Measurements from ENCODE around the gene SMIM22. TPM values are rescaled to one million over a fixed set of nuclear protein-coding genes. Genes with fewer than 3 reads are reported as not detected.

SMIM22 gene
- total RNA-seq, 1 donor from 2014 or later, result not detected

DNA sequence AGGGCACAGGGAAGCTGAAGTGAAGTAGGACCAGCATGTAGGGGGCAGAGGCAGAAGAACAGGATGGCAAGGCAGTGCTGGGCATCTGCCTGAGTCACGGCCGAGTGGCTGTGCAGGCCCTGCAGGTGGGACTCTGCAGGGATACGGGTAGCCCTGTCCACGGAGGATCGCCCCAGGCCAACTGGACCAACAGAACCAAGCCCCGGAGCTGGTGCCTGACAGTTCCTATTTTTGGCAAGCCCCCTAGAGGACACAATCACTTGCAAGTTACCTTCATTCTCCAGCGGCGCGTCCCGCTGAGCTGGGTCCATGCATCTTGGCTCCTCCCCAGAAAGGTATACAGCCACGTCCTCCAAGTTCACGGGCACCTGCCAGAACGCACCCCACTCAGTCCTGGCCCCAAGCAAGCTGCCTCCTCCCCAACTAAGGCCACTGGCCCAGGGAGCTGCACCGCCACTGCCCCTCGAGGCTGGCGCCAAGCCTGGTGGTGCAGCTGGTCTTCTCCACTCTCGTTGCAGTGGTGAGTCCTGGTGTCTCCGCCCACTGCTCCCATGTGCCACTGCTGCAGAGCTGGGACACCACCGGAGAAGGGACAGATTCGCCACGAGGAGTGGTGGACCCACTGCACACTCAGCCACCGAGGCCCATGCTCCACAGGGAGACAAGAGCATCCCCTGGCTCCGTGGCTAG lies 34.8 kb upstream of the SMIM22 start:
- no peak overlapping the region for H3K27ac Mint-ChIP-seq (ENCODE audit: unreplicated experiment)
- peaks cover 14% of the 10 kb centered on the region for H3K36me3 ChIP-seq (ENCODE audit: insufficient read depth, low read length)
- FAIRE-seq, result no peak

DNA sequence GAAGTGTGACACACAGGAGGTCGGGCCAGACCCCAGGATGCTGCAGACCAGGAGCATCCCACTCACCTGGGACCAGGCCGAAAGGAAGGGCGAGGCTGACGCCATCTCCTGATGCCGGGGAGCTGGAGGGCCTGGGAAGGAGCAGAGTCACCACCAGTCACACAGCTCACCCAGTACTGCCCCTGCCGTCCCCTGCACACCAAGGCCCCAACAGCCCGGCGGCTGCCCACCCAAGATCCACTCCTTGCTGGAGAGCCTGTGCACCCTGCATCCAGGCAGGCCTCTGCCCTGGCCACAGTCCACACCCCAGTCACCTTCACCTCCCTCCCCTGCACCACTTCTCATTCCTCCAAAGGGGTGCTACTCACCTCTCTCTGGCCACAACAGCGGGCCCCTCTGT lies 33.0 kb upstream of the SMIM22 start:
- FAIRE-seq (no peak), DNase-seq (ENCODE audit: low read depth) (no peak)
- H3K4me1 Mint-ChIP-seq (ENCODE audit: low read depth, unreplicated experiment), result peaks cover 8% of the 10 kb centered on the region
- no peaks in the 10 kb centered on the region for H3K27me3 Mint-ChIP-seq (ENCODE audit: low read depth, unreplicated experiment)
- Histone ChIP-seq H4K20me1 (ENCODE audit: insufficient read depth, low read length) (peaks cover 23% of the 10 kb centered on the region), H2AFZ (ENCODE audit: low read depth, low read length) (no peak overlapping the region), H3K36me3 (ENCODE audit: insufficient read depth, low read length) (peaks cover 9% of the 10 kb centered on the region), H3K79me2 (ENCODE audit: insufficient read depth, low read length) (peaks cover 35% of the 10 kb centered on the region), H3K4me1 (ENCODE audit: insufficient read depth, low read length) (peaks cover 7% of the 10 kb centered on the region), H3K9me3 (ENCODE audit: insufficient read depth, low read depth, low read length) (no peaks in the 10 kb centered on the region), H3K27ac (ENCODE audit: low read depth, low read length) (no peak overlapping the region), H3K4me2 (ENCODE audit: low read length) (no peak overlapping the region), H3K9ac (ENCODE audit: low read length) (no peak overlapping the region), H3K4me3 (ENCODE audit: insufficient read depth, low read depth, low read length) (no peak overlapping the region), H3K27me3 (ENCODE audit: insufficient read depth, low read length) (no peaks in the 10 kb centered on the region)
- no peaks in the 10 kb centered on the region for H3K9me3 Mint-ChIP-seq (ENCODE audit: unreplicated experiment)
- no peak for TF ChIP-seq EZH2 (IDR thresholded peaks at IDR 0.05; ENCODE audit: insufficient read depth, low read length)
- H3K27ac Mint-ChIP-seq (ENCODE audit: unreplicated experiment), result peak overlapping the region; percentile 18
- peaks cover 31% of the 10 kb centered on the region for H3K36me3 Mint-ChIP-seq (ENCODE audit: low read depth, unreplicated experiment)
- no peak overlapping the region for H3K4me3 Mint-ChIP-seq (ENCODE audit: unreplicated experiment)

More for the DNA sequence above, 34.8 kb upstream of the SMIM22 start:
- Mint-ChIP-seq H3K36me3 (ENCODE audit: low read depth, unreplicated experiment) (peaks cover 39% of the 10 kb centered on the region), H3K4me1 (ENCODE audit: low read depth, unreplicated experiment) (no peaks in the 10 kb centered on the region), H3K27me3 (ENCODE audit: low read depth, unreplicated experiment) (no peaks in the 10 kb centered on the region), H3K4me3 (ENCODE audit: unreplicated experiment) (peak overlapping the region; percentile 31), H3K9me3 (ENCODE audit: unreplicated experiment) (peaks cover 2% of the 10 kb centered on the region)
- Histone ChIP-seq H3K79me2 (ENCODE audit: insufficient read depth, low read length) (peaks cover 21% of the 10 kb centered on the region), H3K27ac (ENCODE audit: low read depth, low read length) (no peak overlapping the region), H3K9me3 (ENCODE audit: insufficient read depth, low read depth, low read length) (no peaks in the 10 kb centered on the region), H3K27me3 (ENCODE audit: insufficient read depth, low read length) (no peaks in the 10 kb centered on the region), H4K20me1 (ENCODE audit: insufficient read depth, low read length) (peaks cover 29% of the 10 kb centered on the region), H3K4me2 (ENCODE audit: low read length) (no peak overlapping the region), H3K9ac (ENCODE audit: low read length) (no peak overlapping the region), H3K4me1 (ENCODE audit: insufficient read depth, low read length) (no peaks in the 10 kb centered on the region), H3K4me3 (ENCODE audit: insufficient read depth, low read depth, low read length) (no peak overlapping the region), H2AFZ (ENCODE audit: low read depth, low read length) (no peak overlapping the region)
- TF ChIP-seq EZH2 (IDR thresholded peaks at IDR 0.05; ENCODE audit: insufficient read depth, low read length), result no peak
- TF ChIP-seq, protein P1, sequence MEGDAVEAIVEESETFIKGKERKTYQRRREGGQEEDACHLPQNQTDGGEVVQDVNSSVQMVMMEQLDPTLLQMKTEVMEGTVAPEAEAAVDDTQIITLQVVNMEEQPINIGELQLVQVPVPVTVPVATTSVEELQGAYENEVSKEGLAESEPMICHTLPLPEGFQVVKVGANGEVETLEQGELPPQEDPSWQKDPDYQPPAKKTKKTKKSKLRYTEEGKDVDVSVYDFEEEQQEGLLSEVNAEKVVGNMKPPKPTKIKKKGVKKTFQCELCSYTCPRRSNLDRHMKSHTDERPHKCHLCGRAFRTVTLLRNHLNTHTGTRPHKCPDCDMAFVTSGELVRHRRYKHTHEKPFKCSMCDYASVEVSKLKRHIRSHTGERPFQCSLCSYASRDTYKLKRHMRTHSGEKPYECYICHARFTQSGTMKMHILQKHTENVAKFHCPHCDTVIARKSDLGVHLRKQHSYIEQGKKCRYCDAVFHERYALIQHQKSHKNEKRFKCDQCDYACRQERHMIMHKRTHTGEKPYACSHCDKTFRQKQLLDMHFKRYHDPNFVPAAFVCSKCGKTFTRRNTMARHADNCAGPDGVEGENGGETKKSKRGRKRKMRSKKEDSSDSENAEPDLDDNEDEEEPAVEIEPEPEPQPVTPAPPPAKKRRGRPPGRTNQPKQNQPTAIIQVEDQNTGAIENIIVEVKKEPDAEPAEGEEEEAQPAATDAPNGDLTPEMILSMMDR (IDR thresholded peaks at IDR 0.05; ENCODE audit: insufficient read depth, low read depth, low read length), result no peak
- no peak for DNase-seq (ENCODE audit: low read depth)

DNA sequence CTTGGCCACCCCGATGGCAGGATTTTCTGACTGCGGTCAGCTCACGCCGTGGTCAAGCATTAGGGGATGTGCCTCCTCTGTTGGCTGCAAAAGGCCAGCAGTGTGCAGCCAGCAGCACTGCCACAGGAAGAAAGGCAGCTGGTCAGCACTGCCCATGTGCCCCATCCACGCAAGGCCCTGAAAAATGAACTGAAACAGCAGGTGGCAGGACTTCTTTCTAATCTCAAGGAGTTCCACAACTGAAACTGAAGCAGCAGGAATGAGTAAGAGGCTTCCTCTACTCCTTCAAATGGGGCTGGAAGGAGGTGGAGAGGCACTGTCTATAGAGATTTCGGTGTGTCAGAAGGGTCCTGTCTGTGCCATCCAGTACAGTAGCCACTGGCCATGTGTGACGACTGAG lies 31.4 kb upstream of the SMIM22 start:
- peaks cover 13% of the 10 kb centered on the region for H3K4me1 Mint-ChIP-seq (ENCODE audit: low read depth, unreplicated experiment)
- Histone ChIP-seq H4K20me1 (ENCODE audit: insufficient read depth, low read length) (peaks cover 16% of the 10 kb centered on the region), H3K79me2 (ENCODE audit: insufficient read depth, low read length) (peaks cover 36% of the 10 kb centered on the region), H3K4me3 (ENCODE audit: insufficient read depth, low read depth, low read length) (no peak overlapping the region), H3K9ac (ENCODE audit: low read length) (no peak overlapping the region), H3K4me2 (ENCODE audit: low read length) (no peak overlapping the region), H3K36me3 (ENCODE audit: insufficient read depth, low read length) (peaks cover 5% of the 10 kb centered on the region), H3K4me1 (ENCODE audit: insufficient read depth, low read length) (peaks cover 7% of the 10 kb centered on the region), H3K27me3 (ENCODE audit: insufficient read depth, low read length) (no peaks in the 10 kb centered on the region), H2AFZ (ENCODE audit: low read depth, low read length) (no peak overlapping the region), H3K27ac (ENCODE audit: low read depth, low read length) (no peak overlapping the region), H3K9me3 (ENCODE audit: insufficient read depth, low read depth, low read length) (no peaks in the 10 kb centered on the region)
- FAIRE-seq (no peak), DNase-seq (ENCODE audit: low read depth) (no peak)
- H3K36me3 Mint-ChIP-seq (ENCODE audit: low read depth, unreplicated experiment), result peaks cover 25% of the 10 kb centered on the region
- TF ChIP-seq, protein P1 (IDR thresholded peaks at IDR 0.05; ENCODE audit: insufficient read depth, low read depth, low read length), result no peak
- TF ChIP-seq EZH2 (IDR thresholded peaks at IDR 0.05; ENCODE audit: insufficient read depth, low read length), result no peak
- H3K27me3 Mint-ChIP-seq (ENCODE audit: low read depth, unreplicated experiment), result no peaks in the 10 kb centered on the region
- no peaks in the 10 kb centered on the region for H3K9me3 Mint-ChIP-seq (ENCODE audit: unreplicated experiment)
- no peak overlapping the region for H3K27ac Mint-ChIP-seq (ENCODE audit: unreplicated experiment)
- H3K4me3 Mint-ChIP-seq (ENCODE audit: unreplicated experiment), result no peak overlapping the region
